ENCODE data around the gene NEUROD2. TPM values are rescaled to one million over a fixed set of nuclear protein-coding genes. Genes with fewer than 3 reads are reported as not detected.
A peak's percentile ranks its signal among the peaks of the same experiment; 100 is the strongest.

The NEUROD2 gene
- total and polyA plus RNA-seq, 2 of the 13 experiments (the other 11 are each of a cell fraction or from before 2014, with no cell fraction given), result not detected

- TF ChIP-seq NCOA2 (CRISPR knock-in tag; IDR thresholded peaks at IDR 0.05), result peak; percentile 14; the same call in 1 of the 2 replicates
- no peak for TF ChIP-seq MNT (IDR thresholded peaks at IDR 0.05)
- peak; percentile 41; the same call in 1 of the 2 replicates for TF ChIP-seq ZBTB21 (CRISPR knock-in tag; IDR thresholded peaks at IDR 0.05)
- TF ChIP-seq ZNF253 (CRISPR knock-in tag; IDR thresholded peaks at IDR 0.05; ENCODE audit: borderline replicate concordance), result peak; percentile 13; the same call in 1 of the 2 replicates
- peak; percentile 63; the same call in 1 of the 2 replicates for TF ChIP-seq FOXO1 (CRISPR knock-in tag; IDR thresholded peaks at IDR 0.05)
- TF ChIP-seq ZNF335 (CRISPR knock-in tag; IDR thresholded peaks at IDR 0.05), result peak; percentile 58; the same call in 1 of the 2 replicates
- no peak for TF ChIP-seq AGO1 (IDR thresholded peaks at IDR 0.05; ENCODE audit: low read depth, low read length, poor library complexity, severe bottlenecking)
- peak; percentile 43; the same call in 1 of the 2 replicates for TF ChIP-seq NR2F2 (IDR thresholded peaks at IDR 0.05; ENCODE audit: borderline replicate concordance, low read depth)
- TF ChIP-seq ZNF790 (CRISPR knock-in tag; IDR thresholded peaks at IDR 0.05; ENCODE audit: borderline replicate concordance), result no peak; the same call in 1 of the 2 replicates
- TF ChIP-seq HMGA1 (CRISPR knock-in tag; conservative IDR thresholded peaks at IDR 0.05), result no peak
- TF ChIP-seq ZNF788 (CRISPR knock-in tag; IDR thresholded peaks at IDR 0.05; ENCODE audit: borderline replicate concordance), result peak; percentile 95; the same call in 1 of the 2 replicates
- 0 out of 2 replicates have a peak, but pooled peaks have one; percentile 34 for TF ChIP-seq TEAD2 (CRISPR knock-in tag; IDR thresholded peaks at IDR 0.05)
- TF ChIP-seq, protein P1, sequence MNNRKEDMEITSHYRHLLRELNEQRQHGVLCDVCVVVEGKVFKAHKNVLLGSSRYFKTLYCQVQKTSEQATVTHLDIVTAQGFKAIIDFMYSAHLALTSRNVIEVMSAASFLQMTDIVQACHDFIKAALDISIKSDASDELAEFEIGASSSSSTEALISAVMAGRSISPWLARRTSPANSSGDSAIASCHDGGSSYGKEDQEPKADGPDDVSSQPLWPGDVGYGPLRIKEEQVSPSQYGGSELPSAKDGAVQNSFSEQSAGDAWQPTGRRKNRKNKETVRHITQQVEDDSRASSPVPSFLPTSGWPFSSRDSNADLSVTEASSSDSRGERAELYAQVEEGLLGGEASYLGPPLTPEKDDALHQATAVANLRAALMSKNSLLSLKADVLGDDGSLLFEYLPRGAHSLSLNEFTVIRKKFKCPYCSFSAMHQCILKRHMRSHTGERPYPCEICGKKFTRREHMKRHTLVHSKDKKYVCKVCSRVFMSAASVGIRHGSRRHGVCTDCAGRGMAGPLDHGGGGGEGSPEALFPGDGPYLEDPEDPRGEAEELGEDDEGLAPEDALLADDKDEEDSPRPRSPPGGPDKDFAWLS (CRISPR knock-in tag; IDR thresholded peaks at IDR 0.05; ENCODE audit: borderline replicate concordance), result no peak
- no peak; the same call in 1 of the 2 replicates for TF ChIP-seq ZNF331 (CRISPR knock-in tag; IDR thresholded peaks at IDR 0.05)
- TF ChIP-seq TCF7L2 (IDR thresholded peaks at IDR 0.05; ENCODE audit: low read depth, low read length), result no peak
- TF ChIP-seq POGZ (CRISPR knock-in tag; IDR thresholded peaks at IDR 0.05), result peak; percentile 77
- no peak for TF ChIP-seq GPN1 (CRISPR knock-in tag; IDR thresholded peaks at IDR 0.05; ENCODE audit: borderline replicate concordance)
- peak; percentile 88 for TF ChIP-seq ZNF761 (CRISPR knock-in tag; conservative IDR thresholded peaks at IDR 0.05)
- TF ChIP-seq, protein P2, sequence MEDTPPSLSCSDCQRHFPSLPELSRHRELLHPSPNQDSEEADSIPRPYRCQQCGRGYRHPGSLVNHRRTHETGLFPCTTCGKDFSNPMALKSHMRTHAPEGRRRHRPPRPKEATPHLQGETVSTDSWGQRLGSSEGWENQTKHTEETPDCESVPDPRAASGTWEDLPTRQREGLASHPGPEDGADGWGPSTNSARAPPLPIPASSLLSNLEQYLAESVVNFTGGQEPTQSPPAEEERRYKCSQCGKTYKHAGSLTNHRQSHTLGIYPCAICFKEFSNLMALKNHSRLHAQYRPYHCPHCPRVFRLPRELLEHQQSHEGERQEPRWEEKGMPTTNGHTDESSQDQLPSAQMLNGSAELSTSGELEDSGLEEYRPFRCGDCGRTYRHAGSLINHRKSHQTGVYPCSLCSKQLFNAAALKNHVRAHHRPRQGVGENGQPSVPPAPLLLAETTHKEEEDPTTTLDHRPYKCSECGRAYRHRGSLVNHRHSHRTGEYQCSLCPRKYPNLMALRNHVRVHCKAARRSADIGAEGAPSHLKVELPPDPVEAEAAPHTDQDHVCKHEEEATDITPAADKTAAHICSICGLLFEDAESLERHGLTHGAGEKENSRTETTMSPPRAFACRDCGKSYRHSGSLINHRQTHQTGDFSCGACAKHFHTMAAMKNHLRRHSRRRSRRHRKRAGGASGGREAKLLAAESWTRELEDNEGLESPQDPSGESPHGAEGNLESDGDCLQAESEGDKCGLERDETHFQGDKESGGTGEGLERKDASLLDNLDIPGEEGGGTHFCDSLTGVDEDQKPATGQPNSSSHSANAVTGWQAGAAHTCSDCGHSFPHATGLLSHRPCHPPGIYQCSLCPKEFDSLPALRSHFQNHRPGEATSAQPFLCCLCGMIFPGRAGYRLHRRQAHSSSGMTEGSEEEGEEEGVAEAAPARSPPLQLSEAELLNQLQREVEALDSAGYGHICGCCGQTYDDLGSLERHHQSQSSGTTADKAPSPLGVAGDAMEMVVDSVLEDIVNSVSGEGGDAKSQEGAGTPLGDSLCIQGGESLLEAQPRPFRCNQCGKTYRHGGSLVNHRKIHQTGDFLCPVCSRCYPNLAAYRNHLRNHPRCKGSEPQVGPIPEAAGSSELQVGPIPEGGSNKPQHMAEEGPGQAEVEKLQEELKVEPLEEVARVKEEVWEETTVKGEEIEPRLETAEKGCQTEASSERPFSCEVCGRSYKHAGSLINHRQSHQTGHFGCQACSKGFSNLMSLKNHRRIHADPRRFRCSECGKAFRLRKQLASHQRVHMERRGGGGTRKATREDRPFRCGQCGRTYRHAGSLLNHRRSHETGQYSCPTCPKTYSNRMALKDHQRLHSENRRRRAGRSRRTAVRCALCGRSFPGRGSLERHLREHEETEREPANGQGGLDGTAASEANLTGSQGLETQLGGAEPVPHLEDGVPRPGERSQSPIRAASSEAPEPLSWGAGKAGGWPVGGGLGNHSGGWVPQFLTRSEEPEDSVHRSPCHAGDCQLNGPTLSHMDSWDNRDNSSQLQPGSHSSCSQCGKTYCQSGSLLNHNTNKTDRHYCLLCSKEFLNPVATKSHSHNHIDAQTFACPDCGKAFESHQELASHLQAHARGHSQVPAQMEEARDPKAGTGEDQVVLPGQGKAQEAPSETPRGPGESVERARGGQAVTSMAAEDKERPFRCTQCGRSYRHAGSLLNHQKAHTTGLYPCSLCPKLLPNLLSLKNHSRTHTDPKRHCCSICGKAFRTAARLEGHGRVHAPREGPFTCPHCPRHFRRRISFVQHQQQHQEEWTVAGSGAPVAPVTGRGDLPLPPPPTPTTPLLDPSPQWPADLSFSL (CRISPR knock-in tag; IDR thresholded peaks at IDR 0.05), result no peak; the same call in 1 of the 2 replicates
- TF ChIP-seq ZNF605 (CRISPR knock-in tag; IDR thresholded peaks at IDR 0.05), result peak; percentile 71
Measured at GRCh38 chr17:39636927-39637736, 29.4 kb upstream of the NEUROD2 start, which contains the start of gene STARD3 (continued).

Data from HepG2 (cell line).